ENCODE data around the gene RASEF.

The RASEF gene

GRCh38 chr9:83069651-83070050, 6.7 kb upstream of the RASEF start:
- Mint-ChIP-seq H3K9me3 (peaks cover 4% of the 10 kb centered on the region), H3K27ac (no peak overlapping the region), H3K27me3 (ENCODE audit: low read depth, poor library complexity) (peaks cover 39% of the 10 kb centered on the region), H3K36me3 (ENCODE audit: low read depth) (no peaks in the 10 kb centered on the region), H3K4me3 (no peak overlapping the region), H3K4me1 (peaks cover 7% of the 10 kb centered on the region)
- no peak for TF ChIP-seq CTCF (IDR thresholded peaks at IDR 0.05)
- DNase-seq: no peak

- Mint-ChIP-seq H3K27me3 (ENCODE audit: low read depth, poor library complexity) (peaks cover 51% of the 10 kb centered on the region), H3K9me3 (peaks cover 4% of the 10 kb centered on the region), H3K27ac (no peak overlapping the region), H3K36me3 (ENCODE audit: low read depth) (no peaks in the 10 kb centered on the region), H3K4me1 (peaks cover 7% of the 10 kb centered on the region), H3K4me3 (no peak overlapping the region)
- no peak for TF ChIP-seq CTCF (IDR thresholded peaks at IDR 0.05)
- no peak for DNase-seq
Observed at GRCh38 chr9:83068414-83068813, 5.5 kb upstream of the RASEF start.

GRCh38 chr9:83067579-83067978, 4.6 kb upstream of the RASEF start:
- no peak for TF ChIP-seq CTCF (IDR thresholded peaks at IDR 0.05)
- no peak overlapping the region for H3K27ac Mint-ChIP-seq
- peaks cover 56% of the 10 kb centered on the region for H3K27me3 Mint-ChIP-seq (ENCODE audit: low read depth, poor library complexity)
- no peak for DNase-seq
- H3K9me3 Mint-ChIP-seq: peaks cover 4% of the 10 kb centered on the region
- no peak overlapping the region for H3K4me3 Mint-ChIP-seq
- H3K36me3 Mint-ChIP-seq (ENCODE audit: low read depth): no peaks in the 10 kb centered on the region
- H3K4me1 Mint-ChIP-seq: peaks cover 7% of the 10 kb centered on the region

- Mint-ChIP-seq H3K36me3 (ENCODE audit: low read depth) (no peaks in the 10 kb centered on the region), H3K4me1 (peaks cover 11% of the 10 kb centered on the region), H3K27ac (no peak overlapping the region), H3K9me3 (peaks cover 4% of the 10 kb centered on the region), H3K27me3 (ENCODE audit: low read depth, poor library complexity) (peaks cover 64% of the 10 kb centered on the region), H3K4me3 (no peak overlapping the region)
- TF ChIP-seq CTCF (IDR thresholded peaks at IDR 0.05): no peak
- no peak for DNase-seq
Observed at GRCh38 chr9:83066771-83067170, 3.8 kb upstream of the RASEF start.

- Mint-ChIP-seq H3K27me3 (ENCODE audit: low read depth, poor library complexity) (peaks cover 77% of the 10 kb centered on the region), H3K36me3 (ENCODE audit: low read depth) (no peaks in the 10 kb centered on the region), H3K9me3 (peaks cover 4% of the 10 kb centered on the region), H3K27ac (no peak overlapping the region), H3K4me3 (no peak overlapping the region), H3K4me1 (peaks cover 18% of the 10 kb centered on the region)
- no peak for DNase-seq
- TF ChIP-seq CTCF (IDR thresholded peaks at IDR 0.05): no peak
Observed at GRCh38 chr9:83065233-83065632, 2.3 kb upstream of the RASEF start.

- DNase-seq: peak; percentile 20
- Mint-ChIP-seq H3K9me3 (peaks cover 4% of the 10 kb centered on the region), H3K36me3 (ENCODE audit: low read depth) (no peaks in the 10 kb centered on the region), H3K27me3 (ENCODE audit: low read depth, poor library complexity) (peaks cover 83% of the 10 kb centered on the region), H3K4me1 (peaks cover 18% of the 10 kb centered on the region), H3K4me3 (peak overlapping the region; percentile 84), H3K27ac (no peak overlapping the region)
- no peak for TF ChIP-seq CTCF (IDR thresholded peaks at IDR 0.05)
Observed at GRCh38 chr9:83061990-83062650, 822 bp downstream of the RASEF start.

Data from nephron progenitor cell (in vitro differentiated cells).